Colonic mucosa (tissue), 4 donors: Measurements from ENCODE around the gene ITGAE. TPM values are rescaled to one million over a fixed set of nuclear protein-coding genes. Genes with fewer than 3 reads are reported as not detected.

Experiments used
- DNase-seq: peaks from one replicate; pipeline ENCODE4 v3.0.0-alpha.2; 2020
- H3K27ac ChIP-seq: fragments of 200-600 bp; one replicate; pipeline ENCODE4 v1.8.0; 2021
- H3K27me3 ChIP-seq: fragments of 200-600 bp; one replicate; pipeline ENCODE4 v1.8.0; 2021
- H3K36me3 ChIP-seq: fragments of 200-600 bp; one replicate; pipeline ENCODE4 v1.8.0; 2021
- H3K4me1 ChIP-seq: fragments of 200-600 bp; one replicate; pipeline ENCODE4 v1.8.0; 2021; ENCODE audit warnings: mild to moderate bottlenecking
- H3K4me3 ChIP-seq: fragments of 200-600 bp; one replicate; pipeline ENCODE4 v1.8.0; 2021
- H3K9ac ChIP-seq, 2 donors: one replicate each; pipeline ENCODE4 v1.7.0; 2013; ENCODE audit warnings: control low read depth in 2 of 2, low read depth in 2 of 2, low read length in 2 of 2
- H3K9me3 ChIP-seq: fragments of 200-600 bp; one replicate; pipeline ENCODE4 v1.8.0; 2021
- intact Hi-C: fragments of 100-400 bp; cut with DNase I; formaldehyde crosslinking; loops from one replicate; pipeline ENCODE4 v1.14.1; 2022
- total RNA-seq, 2 donors: library from RNA; stranded (reverse); fragmentation: NEBNext Ultra II Directional in 1 of 2; extraction: Animal tissue kit (Norgen Biotek cat#: 25700) in 1 of 2; gene quantifications; one replicate each; pipeline ENCODE4 v1.2.1, GENCODE V29; 2021
- TF ChIP-seq, protein P1 (sequence below): fragments of 200-600 bp; IDR thresholded peaks from one replicate; pipeline ENCODE4 v1.8.0; 2022; ENCODE audit warnings: antibody characterized with exemption, mild to moderate bottlenecking
- donor health status: healthy.
- donor health status: DM: no; HTN: no; CAD: no.
- donor health status: DM: no; HTN: no; CAD: no.

ITGAE gene
- total RNA-seq, 2 donors from 2014 or later = 14.7 to 14.9 TPM

DNA sequence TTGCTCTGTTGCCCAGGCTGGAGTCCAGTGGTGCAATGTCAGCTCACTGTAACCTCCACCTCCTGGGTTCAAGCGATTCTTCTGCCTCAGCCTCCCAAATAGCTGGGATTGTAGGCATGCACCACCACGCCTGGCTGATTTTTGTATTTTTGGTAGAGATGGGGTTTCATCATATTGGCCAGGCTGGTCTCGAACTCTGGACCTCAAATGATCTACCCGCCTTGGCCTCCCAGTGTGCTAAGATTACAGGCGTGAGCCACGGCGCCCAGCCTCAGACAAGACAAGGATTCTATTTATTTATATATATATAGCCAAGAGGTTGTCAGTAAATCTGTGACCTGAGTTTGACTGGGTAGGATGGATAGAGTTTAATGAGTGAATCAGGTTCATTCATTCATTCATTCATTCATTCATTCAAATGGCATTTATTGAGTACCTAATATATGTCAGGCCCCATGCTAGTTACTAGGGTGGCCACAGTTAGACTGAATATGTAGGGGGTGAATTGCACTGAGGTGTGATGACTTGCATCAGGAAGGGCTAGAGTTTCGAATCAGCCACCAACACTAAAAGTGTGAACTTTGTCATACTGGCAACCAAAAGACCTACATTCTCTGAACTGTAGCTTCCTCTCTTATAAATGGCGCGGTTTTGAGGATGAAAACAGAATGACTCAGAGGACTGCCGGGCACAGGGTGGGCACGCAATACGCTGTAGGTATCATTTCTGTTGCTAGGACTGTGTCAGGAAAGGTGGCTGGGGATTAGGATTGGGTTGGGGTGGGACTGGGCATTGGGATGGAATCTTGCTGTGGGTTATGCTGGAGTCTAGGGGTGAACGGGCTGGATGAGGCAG is 37.8 kb downstream of the ITGAE start:
- Histone ChIP-seq H3K9ac (peak overlapping the region in 1 of 2 donors; percentile 50), H3K4me1 (no peaks in the 10 kb centered on the region), H3K4me3 (no peak overlapping the region), H3K9me3 (no peaks in the 10 kb centered on the region), H3K36me3 (no peaks in the 10 kb centered on the region), H3K27ac (no peak overlapping the region), H3K27me3 (no peaks in the 10 kb centered on the region)
- intact Hi-C loops = no loop called here
- TF ChIP-seq, protein P1, sequence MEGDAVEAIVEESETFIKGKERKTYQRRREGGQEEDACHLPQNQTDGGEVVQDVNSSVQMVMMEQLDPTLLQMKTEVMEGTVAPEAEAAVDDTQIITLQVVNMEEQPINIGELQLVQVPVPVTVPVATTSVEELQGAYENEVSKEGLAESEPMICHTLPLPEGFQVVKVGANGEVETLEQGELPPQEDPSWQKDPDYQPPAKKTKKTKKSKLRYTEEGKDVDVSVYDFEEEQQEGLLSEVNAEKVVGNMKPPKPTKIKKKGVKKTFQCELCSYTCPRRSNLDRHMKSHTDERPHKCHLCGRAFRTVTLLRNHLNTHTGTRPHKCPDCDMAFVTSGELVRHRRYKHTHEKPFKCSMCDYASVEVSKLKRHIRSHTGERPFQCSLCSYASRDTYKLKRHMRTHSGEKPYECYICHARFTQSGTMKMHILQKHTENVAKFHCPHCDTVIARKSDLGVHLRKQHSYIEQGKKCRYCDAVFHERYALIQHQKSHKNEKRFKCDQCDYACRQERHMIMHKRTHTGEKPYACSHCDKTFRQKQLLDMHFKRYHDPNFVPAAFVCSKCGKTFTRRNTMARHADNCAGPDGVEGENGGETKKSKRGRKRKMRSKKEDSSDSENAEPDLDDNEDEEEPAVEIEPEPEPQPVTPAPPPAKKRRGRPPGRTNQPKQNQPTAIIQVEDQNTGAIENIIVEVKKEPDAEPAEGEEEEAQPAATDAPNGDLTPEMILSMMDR = no peak
- DNase-seq = no peak

DNA sequence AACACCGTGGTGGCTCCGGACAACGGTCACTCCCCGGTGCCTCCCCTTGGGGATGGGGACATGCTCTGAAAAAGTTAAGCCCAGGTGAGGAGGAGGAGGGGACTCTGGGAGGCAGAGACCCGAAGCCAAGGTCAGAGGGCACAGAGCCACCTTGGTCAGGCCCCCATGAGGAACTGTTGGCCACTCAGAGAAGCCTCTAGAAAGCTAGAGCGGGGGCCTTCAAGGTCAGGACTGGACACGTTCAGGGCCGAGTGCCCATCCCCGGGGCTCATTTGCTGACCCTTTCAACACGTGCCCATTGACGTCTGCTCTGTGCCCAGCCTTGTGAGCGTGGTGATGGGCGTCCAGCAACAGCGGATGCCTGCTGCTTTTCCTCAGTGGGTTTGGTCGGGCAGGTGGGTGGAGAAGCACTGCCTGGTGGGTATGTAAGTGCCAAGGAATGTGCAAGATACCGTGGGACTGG is 39.0 kb downstream of the ITGAE start:
- intact Hi-C loops = no loop called here
- Histone ChIP-seq H3K36me3 (no peaks in the 10 kb centered on the region), H3K27ac (no peak overlapping the region), H3K27me3 (no peaks in the 10 kb centered on the region), H3K4me1 (no peaks in the 10 kb centered on the region), H3K9ac (no peak overlapping the region), H3K9me3 (no peaks in the 10 kb centered on the region), H3K4me3 (no peak overlapping the region)
- no peak for DNase-seq
- TF ChIP-seq, protein P1 = no peak

DNA sequence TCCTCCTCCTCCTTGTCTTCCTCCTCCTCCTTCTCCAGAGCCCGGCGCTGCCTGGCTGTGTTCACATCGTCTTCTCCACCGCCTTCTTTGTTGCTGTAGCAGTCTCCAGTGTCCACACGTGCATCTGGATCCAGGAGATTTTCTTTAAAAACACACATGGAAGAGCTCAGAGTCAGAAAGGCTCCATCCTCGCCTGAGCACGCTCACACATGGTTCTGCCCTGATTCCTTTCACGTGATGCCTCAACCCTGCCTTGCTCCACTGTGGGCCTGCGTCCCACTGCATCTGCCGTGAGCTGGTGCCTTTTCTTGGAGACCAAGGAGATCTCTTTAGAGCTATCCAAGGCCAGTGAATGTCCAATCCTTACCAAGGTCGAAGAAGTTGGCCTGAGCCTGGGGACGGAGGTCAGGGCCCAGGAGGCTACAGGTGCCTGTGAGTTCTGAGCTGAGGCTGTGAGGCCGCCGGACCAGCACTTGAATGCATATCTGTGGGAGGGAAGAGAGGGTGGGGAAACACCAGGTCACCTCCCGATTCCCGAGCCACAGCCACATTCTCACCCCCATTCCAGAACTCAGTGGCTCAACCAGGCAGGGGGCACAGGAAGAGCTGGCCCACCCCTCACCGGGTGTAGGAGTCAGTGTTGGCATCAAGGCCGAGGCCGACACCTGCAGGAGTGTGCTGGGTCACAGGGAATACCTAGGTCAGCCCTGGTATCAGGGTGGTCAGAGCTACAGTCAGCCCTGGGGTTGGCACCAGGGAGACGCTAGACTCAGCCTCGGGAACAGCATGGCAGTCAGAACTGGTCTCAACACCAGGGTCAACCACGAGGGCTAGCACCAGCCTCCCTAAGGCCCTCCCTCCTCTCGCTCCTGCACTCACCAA is 39.7 kb downstream of the ITGAE start:
- H3K4me1 ChIP-seq = no peaks in the 10 kb centered on the region
- no peak overlapping the region for H3K4me3 ChIP-seq
- intact Hi-C loops = no loop called here
- no peaks in the 10 kb centered on the region for H3K9me3 ChIP-seq
- no peaks in the 10 kb centered on the region for H3K27me3 ChIP-seq
- TF ChIP-seq, protein P1 = no peak
- no peak for DNase-seq
- no peak overlapping the region for H3K27ac ChIP-seq
- H3K9ac ChIP-seq = no peak overlapping the region
- no peaks in the 10 kb centered on the region for H3K36me3 ChIP-seq

DNA sequence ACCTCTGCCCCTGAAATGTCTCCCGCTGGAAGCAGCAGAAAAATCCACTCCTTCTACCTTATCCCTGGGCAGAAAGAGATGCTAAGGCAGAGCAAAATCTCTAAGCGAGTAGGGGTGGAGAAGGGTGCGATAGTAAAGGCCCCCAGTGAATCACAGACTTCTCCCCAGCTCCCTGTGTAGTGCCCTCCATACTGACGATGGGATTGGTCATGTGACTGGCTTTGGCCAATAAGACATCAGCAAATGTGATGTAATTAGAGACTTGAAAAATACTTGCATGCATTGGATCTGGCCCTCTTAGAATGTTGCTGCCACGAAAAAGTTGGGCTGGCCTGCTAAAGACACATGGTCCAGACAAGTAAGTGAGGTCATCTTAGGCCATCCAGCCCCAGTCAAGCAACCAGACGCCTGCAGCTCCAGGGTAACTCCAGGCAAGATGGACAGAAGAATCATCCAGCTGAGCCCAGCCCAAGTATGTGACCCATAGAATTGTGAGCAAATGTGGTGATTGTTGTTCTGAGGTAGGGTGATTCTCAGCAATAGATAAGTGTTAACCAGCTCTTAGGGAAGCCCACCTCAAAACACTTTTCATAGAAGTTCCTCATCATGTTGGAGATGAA is 41.3 kb downstream of the ITGAE start:
- no peaks in the 10 kb centered on the region for H3K4me1 ChIP-seq
- no peak overlapping the region for H3K27ac ChIP-seq
- H3K36me3 ChIP-seq = no peaks in the 10 kb centered on the region
- intact Hi-C loops = no loop called here
- H3K9ac ChIP-seq = no peak overlapping the region
- H3K9me3 ChIP-seq = no peaks in the 10 kb centered on the region
- no peaks in the 10 kb centered on the region for H3K27me3 ChIP-seq
- TF ChIP-seq, protein P1 = no peak
- H3K4me3 ChIP-seq = no peak overlapping the region
- DNase-seq = no peak

DNA sequence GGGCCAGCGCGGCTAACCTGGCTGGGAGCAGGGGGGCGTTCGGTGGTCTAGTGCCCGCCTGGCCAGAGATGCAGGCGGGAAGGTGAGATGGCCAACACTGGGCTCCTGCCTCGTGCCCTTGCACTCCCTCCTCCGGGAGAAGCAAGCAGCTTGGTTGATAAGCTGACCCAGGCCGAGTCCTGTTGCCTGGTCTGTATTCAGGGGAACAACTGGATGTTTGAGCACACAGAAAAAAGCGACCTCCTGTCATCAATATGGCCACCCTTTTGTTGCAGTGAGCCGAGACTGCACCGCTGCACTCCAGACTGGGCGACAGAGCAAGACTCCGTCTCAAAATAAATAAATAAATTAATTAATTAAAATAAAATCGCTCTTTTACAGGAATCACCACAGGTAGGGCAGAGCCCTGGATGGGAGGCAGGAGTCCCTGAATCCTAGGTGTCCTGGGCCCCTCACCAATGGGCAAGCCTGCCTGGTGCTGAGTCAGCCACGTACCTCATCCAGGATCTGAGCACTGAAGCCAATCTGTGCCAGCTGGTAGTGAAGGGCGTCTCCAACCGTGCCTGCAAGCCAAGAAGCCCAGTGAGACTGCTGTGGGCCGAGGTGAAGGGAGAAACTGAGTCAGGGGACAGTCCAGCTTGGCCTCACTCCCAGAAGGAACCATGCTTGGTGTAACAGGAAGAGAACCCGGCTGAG is 45.5 kb downstream of the ITGAE start:
- Histone ChIP-seq H3K9me3 (no peaks in the 10 kb centered on the region), H3K4me1 (no peaks in the 10 kb centered on the region), H3K27ac (peak overlapping the region; percentile 61), H3K36me3 (no peaks in the 10 kb centered on the region), H3K4me3 (peak overlapping the region; percentile 51), H3K27me3 (no peaks in the 10 kb centered on the region), H3K9ac (peak overlapping the region; percentile 57 to 81)
- TF ChIP-seq, protein P1 = no peak
- no peak for DNase-seq
- intact Hi-C loops = no loop called here
